HepG2 (cell line): ENCODE data around the gene ADGRF1. TPM values are rescaled to one million over a fixed set of nuclear protein-coding genes. Genes with fewer than 3 reads are reported as not detected.

Experiments used
- BORCS8-MEF2B ChIP-seq: sonication (generic); formaldehyde crosslinking; IDR thresholded peaks from 2 replicates; pipeline ENCODE4 v1.8.0; 2022; ENCODE audit warnings: mild to moderate bottlenecking, missing genetic modification reagents
- REPIN1 ChIP-seq: sonication (generic); formaldehyde crosslinking; IDR thresholded peaks from 2 replicates; pipeline ENCODE4 v1.8.0; 2022; ENCODE audit warnings: missing genetic modification reagents, low read depth, mild to moderate bottlenecking, borderline replicate concordance
- ZMYM2 ChIP-seq: sonication (generic); formaldehyde crosslinking; IDR thresholded peaks from 2 replicates; pipeline ENCODE4 v1.8.0; 2022; ENCODE audit warnings: mild to moderate bottlenecking, missing genetic modification reagents
- ZNF326 ChIP-seq: sonication (generic); formaldehyde crosslinking; IDR thresholded peaks from 2 replicates; pipeline ENCODE4 v1.4.0; 2020; ENCODE audit warnings: missing genetic modification reagents, borderline replicate concordance
- ZNF431 ChIP-seq: sonication (generic); formaldehyde crosslinking; IDR thresholded peaks from 2 replicates; pipeline ENCODE4 v1.9.0; 2022; ENCODE audit warnings: missing genetic modification reagents, low read depth, mild to moderate bottlenecking, borderline replicate concordance
- ZNF605 ChIP-seq: sonication (generic); formaldehyde crosslinking; IDR thresholded peaks from 2 replicates; pipeline ENCODE4 v1.8.0; 2022; ENCODE audit warnings: mild to moderate bottlenecking, missing genetic modification reagents
- ZNF746 ChIP-seq: sonication (generic); formaldehyde crosslinking; IDR thresholded peaks from 2 replicates; pipeline ENCODE4 v1.8.0; 2022; ENCODE audit warnings: mild to moderate bottlenecking, missing genetic modification reagents
- ZNF782 ChIP-seq: sonication (generic); formaldehyde crosslinking; IDR thresholded peaks from 2 replicates; pipeline ENCODE4 v1.4.0; 2020; ENCODE audit warnings: missing genetic modification reagents, mild to moderate bottlenecking, borderline replicate concordance
- polyA plus RNA-seq, 8 experiments: library from polyadenylated mRNA; depleted of rRNA in 3 of 8; stranded (reverse) in 7 of 8; unstranded in 1 of 8; fragments of >200 nt; fragmentation: Illumina TruSeq in 4 of 8; extraction: Trizol in 4 of 8; gene quantifications; 2 replicates each; pipeline versions ENCODE4 v1.2.1 to v1.2.3, GENCODE V29; 2011 to 2016; ENCODE audit warnings: low read depth in 4 of 8, missing spikeins in 1 of 8, mixed read lengths in 1 of 8; ENCODE audit not compliant: insufficient read depth in 1 of 8
- total RNA-seq, 5 experiments: library from RNA; depleted of rRNA; stranded (reverse); fragments of >200 nt; fragmentation: Illumina TruSeq; extraction: Trizol; gene quantifications; 2 replicates each; pipeline ENCODE4 v1.2.3, GENCODE V29; 2016; ENCODE audit warnings: low read depth in 1 of 5
- TF ChIP-seq, protein P1 (sequence below): sonication (generic); formaldehyde crosslinking; IDR thresholded peaks from 2 replicates; pipeline ENCODE4 v1.5.1; 2020; ENCODE audit warnings: mild to moderate bottlenecking, missing genetic modification reagents, moderate library complexity
- TF ChIP-seq, protein P2 (sequence below): sonication (generic); formaldehyde crosslinking; conservative IDR thresholded peaks from 2 replicates; pipeline ENCODE4 v1.4.0; 2020; ENCODE audit warnings: mild to moderate bottlenecking, missing genetic modification reagents, moderate library complexity
- TF ChIP-seq, protein P3 (sequence below): sonication (generic); formaldehyde crosslinking; IDR thresholded peaks from 2 replicates; pipeline ENCODE4 v1.8.1; 2022; ENCODE audit warnings: low read depth, mild to moderate bottlenecking, missing genetic modification reagents
- TF ChIP-seq, protein P4 (sequence below): sonication (generic); formaldehyde crosslinking; IDR thresholded peaks from 2 replicates; pipeline ENCODE4 v1.5.0; 2020; ENCODE audit warnings: mild to moderate bottlenecking, missing genetic modification reagents, moderate library complexity
- TF ChIP-seq, protein P5 (sequence below): sonication (generic); formaldehyde crosslinking; IDR thresholded peaks from 2 replicates; pipeline ENCODE4 v1.4.0; 2020; ENCODE audit warnings: missing genetic modification reagents

Gene ADGRF1
- total and polyA plus RNA-seq, 2 of the 13 experiments (the other 11 are each of a cell fraction or from before 2014, with no cell fraction given), result not detected

DNA sequence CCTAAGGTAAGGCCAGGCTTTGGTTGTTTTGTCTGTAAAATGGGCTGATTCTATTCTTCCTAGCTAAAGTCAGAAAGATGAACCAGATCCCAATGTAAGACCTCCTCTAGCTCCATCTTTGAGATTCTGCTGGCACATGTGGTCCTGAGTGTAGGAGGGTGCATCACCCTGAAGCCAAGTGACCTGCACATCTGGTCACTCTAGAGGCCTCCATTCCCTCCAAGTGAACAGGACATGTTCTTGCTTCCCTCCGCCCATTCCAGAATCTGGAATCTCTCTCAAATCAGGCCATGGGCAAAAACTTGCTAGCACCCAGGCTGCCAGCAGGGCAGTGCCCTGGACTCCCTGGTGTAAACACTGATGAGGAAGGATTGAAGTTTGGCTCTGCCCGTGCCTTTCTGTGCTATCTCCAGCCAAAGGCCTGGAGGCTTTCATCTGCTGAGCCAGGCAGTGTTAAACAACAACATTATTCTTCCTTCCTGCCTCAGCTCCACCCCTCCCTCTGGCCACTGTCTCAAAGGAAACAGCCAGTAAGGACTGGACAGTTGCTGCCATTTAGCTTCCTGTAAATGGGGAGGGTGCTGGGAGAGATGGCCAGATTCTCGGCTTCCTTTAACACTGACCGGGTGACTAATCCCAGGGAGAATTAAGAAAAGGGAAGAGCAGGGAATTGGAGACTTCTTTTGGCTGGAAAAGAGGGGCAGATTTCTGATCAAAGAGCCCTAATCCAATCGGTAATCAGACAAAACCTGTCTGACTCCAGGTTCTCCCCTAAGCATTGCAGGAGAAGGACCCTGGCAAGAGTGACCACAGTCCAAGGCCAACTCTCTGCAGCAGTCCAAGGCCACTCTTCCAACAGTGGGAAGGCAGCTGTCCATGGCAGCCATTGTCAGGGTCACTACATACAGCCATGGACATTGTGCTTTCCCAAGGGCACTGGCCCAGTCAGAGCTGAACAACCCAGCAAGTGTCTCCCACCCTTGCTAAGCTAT is 19.5 kb upstream of the ADGRF1 start (continued):
- TF ChIP-seq, protein P1, sequence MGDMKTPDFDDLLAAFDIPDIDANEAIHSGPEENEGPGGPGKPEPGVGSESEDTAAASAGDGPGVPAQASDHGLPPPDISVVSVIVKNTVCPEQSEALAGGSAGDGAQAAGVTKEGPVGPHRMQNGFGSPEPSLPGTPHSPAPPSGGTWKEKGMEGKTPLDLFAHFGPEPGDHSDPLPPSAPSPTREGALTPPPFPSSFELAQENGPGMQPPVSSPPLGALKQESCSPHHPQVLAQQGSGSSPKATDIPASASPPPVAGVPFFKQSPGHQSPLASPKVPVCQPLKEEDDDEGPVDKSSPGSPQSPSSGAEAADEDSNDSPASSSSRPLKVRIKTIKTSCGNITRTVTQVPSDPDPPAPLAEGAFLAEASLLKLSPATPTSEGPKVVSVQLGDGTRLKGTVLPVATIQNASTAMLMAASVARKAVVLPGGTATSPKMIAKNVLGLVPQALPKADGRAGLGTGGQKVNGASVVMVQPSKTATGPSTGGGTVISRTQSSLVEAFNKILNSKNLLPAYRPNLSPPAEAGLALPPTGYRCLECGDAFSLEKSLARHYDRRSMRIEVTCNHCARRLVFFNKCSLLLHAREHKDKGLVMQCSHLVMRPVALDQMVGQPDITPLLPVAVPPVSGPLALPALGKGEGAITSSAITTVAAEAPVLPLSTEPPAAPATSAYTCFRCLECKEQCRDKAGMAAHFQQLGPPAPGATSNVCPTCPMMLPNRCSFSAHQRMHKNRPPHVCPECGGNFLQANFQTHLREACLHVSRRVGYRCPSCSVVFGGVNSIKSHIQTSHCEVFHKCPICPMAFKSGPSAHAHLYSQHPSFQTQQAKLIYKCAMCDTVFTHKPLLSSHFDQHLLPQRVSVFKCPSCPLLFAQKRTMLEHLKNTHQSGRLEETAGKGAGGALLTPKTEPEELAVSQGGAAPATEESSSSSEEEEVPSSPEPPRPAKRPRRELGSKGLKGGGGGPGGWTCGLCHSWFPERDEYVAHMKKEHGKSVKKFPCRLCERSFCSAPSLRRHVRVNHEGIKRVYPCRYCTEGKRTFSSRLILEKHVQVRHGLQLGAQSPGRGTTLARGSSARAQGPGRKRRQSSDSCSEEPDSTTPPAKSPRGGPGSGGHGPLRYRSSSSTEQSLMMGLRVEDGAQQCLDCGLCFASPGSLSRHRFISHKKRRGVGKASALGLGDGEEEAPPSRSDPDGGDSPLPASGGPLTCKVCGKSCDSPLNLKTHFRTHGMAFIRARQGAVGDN (CRISPR knock-in tag), result peak; percentile 58
- TF ChIP-seq ZMYM2 (CRISPR knock-in tag) (peak; percentile 91), ZNF605 (CRISPR knock-in tag) (peak; percentile 48; the same call in 1 of the 2 replicates), ZNF782 (CRISPR knock-in tag) (no peak), ZNF326 (CRISPR knock-in tag) (no peak), REPIN1 (peak; percentile 45; the same call in 1 of the 2 replicates), ZNF746 (CRISPR knock-in tag) (peak; percentile 52; the same call in 1 of the 2 replicates), BORCS8-MEF2B (CRISPR knock-in tag) (peak; percentile 29; the same call in 1 of the 2 replicates), ZNF431 (CRISPR knock-in tag) (peak; percentile 59; the same call in 1 of the 2 replicates)
- TF ChIP-seq, protein P2, sequence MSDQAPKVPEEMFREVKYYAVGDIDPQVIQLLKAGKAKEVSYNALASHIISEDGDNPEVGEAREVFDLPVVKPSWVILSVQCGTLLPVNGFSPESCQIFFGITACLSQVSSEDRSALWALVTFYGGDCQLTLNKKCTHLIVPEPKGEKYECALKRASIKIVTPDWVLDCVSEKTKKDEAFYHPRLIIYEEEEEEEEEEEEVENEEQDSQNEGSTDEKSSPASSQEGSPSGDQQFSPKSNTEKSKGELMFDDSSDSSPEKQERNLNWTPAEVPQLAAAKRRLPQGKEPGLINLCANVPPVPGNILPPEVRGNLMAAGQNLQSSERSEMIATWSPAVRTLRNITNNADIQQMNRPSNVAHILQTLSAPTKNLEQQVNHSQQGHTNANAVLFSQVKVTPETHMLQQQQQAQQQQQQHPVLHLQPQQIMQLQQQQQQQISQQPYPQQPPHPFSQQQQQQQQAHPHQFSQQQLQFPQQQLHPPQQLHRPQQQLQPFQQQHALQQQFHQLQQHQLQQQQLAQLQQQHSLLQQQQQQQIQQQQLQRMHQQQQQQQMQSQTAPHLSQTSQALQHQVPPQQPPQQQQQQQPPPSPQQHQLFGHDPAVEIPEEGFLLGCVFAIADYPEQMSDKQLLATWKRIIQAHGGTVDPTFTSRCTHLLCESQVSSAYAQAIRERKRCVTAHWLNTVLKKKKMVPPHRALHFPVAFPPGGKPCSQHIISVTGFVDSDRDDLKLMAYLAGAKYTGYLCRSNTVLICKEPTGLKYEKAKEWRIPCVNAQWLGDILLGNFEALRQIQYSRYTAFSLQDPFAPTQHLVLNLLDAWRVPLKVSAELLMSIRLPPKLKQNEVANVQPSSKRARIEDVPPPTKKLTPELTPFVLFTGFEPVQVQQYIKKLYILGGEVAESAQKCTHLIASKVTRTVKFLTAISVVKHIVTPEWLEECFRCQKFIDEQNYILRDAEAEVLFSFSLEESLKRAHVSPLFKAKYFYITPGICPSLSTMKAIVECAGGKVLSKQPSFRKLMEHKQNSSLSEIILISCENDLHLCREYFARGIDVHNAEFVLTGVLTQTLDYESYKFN (CRISPR knock-in tag), result peak; percentile 77
- TF ChIP-seq, protein P3, sequence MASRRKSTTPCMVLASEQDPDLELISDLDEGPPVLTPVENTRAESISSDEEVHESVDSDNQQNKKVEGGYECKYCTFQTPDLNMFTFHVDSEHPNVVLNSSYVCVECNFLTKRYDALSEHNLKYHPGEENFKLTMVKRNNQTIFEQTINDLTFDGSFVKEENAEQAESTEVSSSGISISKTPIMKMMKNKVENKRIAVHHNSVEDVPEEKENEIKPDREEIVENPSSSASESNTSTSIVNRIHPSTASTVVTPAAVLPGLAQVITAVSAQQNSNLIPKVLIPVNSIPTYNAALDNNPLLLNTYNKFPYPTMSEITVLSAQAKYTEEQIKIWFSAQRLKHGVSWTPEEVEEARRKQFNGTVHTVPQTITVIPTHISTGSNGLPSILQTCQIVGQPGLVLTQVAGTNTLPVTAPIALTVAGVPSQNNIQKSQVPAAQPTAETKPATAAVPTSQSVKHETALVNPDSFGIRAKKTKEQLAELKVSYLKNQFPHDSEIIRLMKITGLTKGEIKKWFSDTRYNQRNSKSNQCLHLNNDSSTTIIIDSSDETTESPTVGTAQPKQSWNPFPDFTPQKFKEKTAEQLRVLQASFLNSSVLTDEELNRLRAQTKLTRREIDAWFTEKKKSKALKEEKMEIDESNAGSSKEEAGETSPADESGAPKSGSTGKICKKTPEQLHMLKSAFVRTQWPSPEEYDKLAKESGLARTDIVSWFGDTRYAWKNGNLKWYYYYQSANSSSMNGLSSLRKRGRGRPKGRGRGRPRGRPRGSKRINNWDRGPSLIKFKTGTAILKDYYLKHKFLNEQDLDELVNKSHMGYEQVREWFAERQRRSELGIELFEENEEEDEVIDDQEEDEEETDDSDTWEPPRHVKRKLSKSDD (CRISPR knock-in tag), result 0 out of 2 replicates have a peak, but pooled peaks have one; percentile 76
- TF ChIP-seq, protein P4, sequence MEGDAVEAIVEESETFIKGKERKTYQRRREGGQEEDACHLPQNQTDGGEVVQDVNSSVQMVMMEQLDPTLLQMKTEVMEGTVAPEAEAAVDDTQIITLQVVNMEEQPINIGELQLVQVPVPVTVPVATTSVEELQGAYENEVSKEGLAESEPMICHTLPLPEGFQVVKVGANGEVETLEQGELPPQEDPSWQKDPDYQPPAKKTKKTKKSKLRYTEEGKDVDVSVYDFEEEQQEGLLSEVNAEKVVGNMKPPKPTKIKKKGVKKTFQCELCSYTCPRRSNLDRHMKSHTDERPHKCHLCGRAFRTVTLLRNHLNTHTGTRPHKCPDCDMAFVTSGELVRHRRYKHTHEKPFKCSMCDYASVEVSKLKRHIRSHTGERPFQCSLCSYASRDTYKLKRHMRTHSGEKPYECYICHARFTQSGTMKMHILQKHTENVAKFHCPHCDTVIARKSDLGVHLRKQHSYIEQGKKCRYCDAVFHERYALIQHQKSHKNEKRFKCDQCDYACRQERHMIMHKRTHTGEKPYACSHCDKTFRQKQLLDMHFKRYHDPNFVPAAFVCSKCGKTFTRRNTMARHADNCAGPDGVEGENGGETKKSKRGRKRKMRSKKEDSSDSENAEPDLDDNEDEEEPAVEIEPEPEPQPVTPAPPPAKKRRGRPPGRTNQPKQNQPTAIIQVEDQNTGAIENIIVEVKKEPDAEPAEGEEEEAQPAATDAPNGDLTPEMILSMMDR (CRISPR knock-in tag), result no peak; the same call in 1 of the 2 replicates
- TF ChIP-seq, protein P5, sequence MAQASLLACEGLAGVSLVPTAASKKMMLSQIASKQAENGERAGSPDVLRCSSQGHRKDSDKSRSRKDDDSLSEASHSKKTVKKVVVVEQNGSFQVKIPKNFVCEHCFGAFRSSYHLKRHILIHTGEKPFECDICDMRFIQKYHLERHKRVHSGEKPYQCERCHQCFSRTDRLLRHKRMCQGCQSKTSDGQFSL (CRISPR knock-in tag), result no peak
